H1 (cell line): ENCODE measurements around the gene KLHL29. TPM values are rescaled to one million over a fixed set of nuclear protein-coding genes. Genes with fewer than 3 reads are reported as not detected.

Source experiments
- CTCF ChIA-PET: fragments of 300-600 bp; sonication (Branson Sonifier 250); formaldehyde crosslinking; loops from one replicate; lab custom pipeline; 2021; ENCODE audit not compliant: partially characterized antibody; lab: Charles Lee
- POLR2A ChIA-PET: fragments of 300-600 bp; sonication (Branson Sonifier 250); formaldehyde crosslinking; loops from one replicate; lab custom pipeline; 2021; ENCODE audit warnings: inconsistent platforms; ENCODE audit not compliant: partially characterized antibody; lab: Charles Lee
- DNase-seq, 2 experiments: peaks; one replicate each; pipeline versions ENCODE4 v3.0.0 to v3.0.0-alpha.2; 2010 to 2022; ENCODE audit warnings: low spot score in 2 of 2, low read depth in 1 of 2, mixed read lengths in 1 of 2
- FAIRE-seq: peaks from 2 replicates; lab custom pipeline; 2011; peaks lifted over from hg19 to GRCh38; lab: Jason Lieb, UNC
- H2AFZ ChIP-seq: 2 replicates; pipeline ENCODE4 v1.8.1; 2012; ENCODE audit warnings: low read length, inconsistent platforms
- H2AK5ac ChIP-seq: 2 replicates; pipeline ENCODE4 v1.6.1; 2013; ENCODE audit warnings: low read depth, low read length
- H2BK120ac ChIP-seq: replicated peaks from 2 replicates; pipeline ENCODE3; 2013; ENCODE audit warnings: low read depth, low read length, inconsistent platforms
- H2BK12ac ChIP-seq: 2 replicates; pipeline ENCODE4 v1.6.1; 2013; ENCODE audit warnings: low read depth, low read length
- H2BK15ac ChIP-seq: 2 replicates; pipeline ENCODE4 v1.6.1; 2013; ENCODE audit warnings: low read length
- H2BK20ac ChIP-seq: 2 replicates; pipeline ENCODE4 v1.6.1; 2013; ENCODE audit warnings: low read length
- H2BK5ac ChIP-seq: 2 replicates; pipeline ENCODE4 v1.6.1; 2013; ENCODE audit warnings: low read depth, low read length
- H3K14ac ChIP-seq: 2 replicates; pipeline ENCODE4 v1.6.1; 2013; ENCODE audit warnings: inconsistent platforms; ENCODE audit not compliant: insufficient read length
- H3K18ac ChIP-seq: 2 replicates; pipeline ENCODE4 v1.6.1; 2013; ENCODE audit warnings: low read length; ENCODE audit errors: extremely low read depth
- H3K23ac ChIP-seq: 2 replicates; pipeline ENCODE4 v1.6.1; 2013; ENCODE audit warnings: inconsistent platforms; ENCODE audit not compliant: insufficient read length
- H3K23me2 ChIP-seq: 2 replicates; pipeline ENCODE4 v1.6.1; 2013; ENCODE audit warnings: low read depth, low read length
- H3K27ac ChIP-seq: 2 replicates; pipeline ENCODE4 v1.6.1; 2011; ENCODE audit warnings: low read depth, low read length, inconsistent platforms
- H3K27me3 ChIP-seq, 4 experiments: replicated peaks in 1 of 4; 1 replicate in 1 of 4; 2 replicates in 3 of 4; pipeline versions ENCODE4 v1.6.1 to v1.8.1; 2011 to 2013; ENCODE audit warnings: low read length in 3 of 4, mild to moderate bottlenecking in 3 of 4, inconsistent platforms in 2 of 4, mixed read lengths in 2 of 4, moderate library complexity in 1 of 4; ENCODE audit not compliant: control insufficient read depth in 3 of 4, insufficient read depth in 3 of 4; ENCODE audit errors: extremely low read depth in 1 of 4
- H3K36me3 ChIP-seq, 4 experiments: 2 replicates each; pipeline versions ENCODE4 v1.6.1 to v1.8.1; 2011 to 2013; ENCODE audit warnings: mild to moderate bottlenecking in 4 of 4, low read length in 3 of 4, moderate library complexity in 2 of 4, control low read depth in 1 of 4, inconsistent platforms in 1 of 4; ENCODE audit not compliant: insufficient read depth in 4 of 4, control insufficient read depth in 2 of 4
- H3K4ac ChIP-seq: replicated peaks from 2 replicates; pipeline ENCODE3; 2013; ENCODE audit warnings: low read length, low read depth, mixed read lengths, inconsistent platforms; ENCODE audit not compliant: insufficient read length
- H3K4me1 ChIP-seq, 4 experiments: replicated peaks in 1 of 4; 1 replicate in 1 of 4; 2 replicates in 3 of 4; pipeline versions ENCODE4 v1.6.1 to v1.8.1; 2011 to 2013; ENCODE audit warnings: low read length in 3 of 4, inconsistent platforms in 2 of 4, mixed read lengths in 1 of 4; ENCODE audit not compliant: insufficient read depth in 4 of 4, control insufficient read depth in 3 of 4
- H3K4me2 ChIP-seq, 2 experiments: 2 replicates each; pipeline versions ENCODE4 v1.6.1 to v1.8.1; 2011 to 2013; ENCODE audit warnings: low read depth in 2 of 2, low read length in 2 of 2, control low read depth in 1 of 2, inconsistent platforms in 1 of 2, mild to moderate bottlenecking in 1 of 2; ENCODE audit not compliant: insufficient read depth in 1 of 2
- H3K4me3 ChIP-seq, 4 experiments: fragments of 200-600, 300-600 bp in 1 of 4; sonication (generic), shearing (Covaris generic), sonication (Bioruptor Twin) in 1 of 4; 2 replicates each; pipeline versions ENCODE4 v1.5.1 to v1.8.1; 2011 to 2016; ENCODE audit warnings: low read length in 4 of 4, low read depth in 3 of 4, control low read depth in 2 of 4, inconsistent platforms in 2 of 4, mild to moderate bottlenecking in 2 of 4, mixed read lengths in 1 of 4, moderate library complexity in 1 of 4; ENCODE audit not compliant: insufficient read depth in 2 of 4; ENCODE audit errors: extremely low read depth in 1 of 4
- H3K56ac ChIP-seq: replicated peaks from 2 replicates; pipeline ENCODE3; 2013; ENCODE audit warnings: low read depth, mild to moderate bottlenecking, mixed read lengths, low read length, inconsistent platforms; ENCODE audit not compliant: insufficient read length
- H3K79me1 ChIP-seq: 2 replicates; pipeline ENCODE4 v1.6.1; 2013; ENCODE audit warnings: low read depth, low read length, control low read depth
- H3K79me2 ChIP-seq, 2 experiments: 2 replicates each; pipeline versions ENCODE4 v1.6.1 to v1.8.1; 2012 to 2013; ENCODE audit warnings: low read length in 2 of 2, mild to moderate bottlenecking in 2 of 2, inconsistent platforms in 1 of 2; ENCODE audit not compliant: insufficient read depth in 2 of 2, control insufficient read depth in 1 of 2
- H3K9ac ChIP-seq, 4 experiments: replicated peaks in 1 of 4; 1 replicate in 1 of 4; 2 replicates in 3 of 4; pipeline versions ENCODE4 v1.6.1 to v1.8.1; 2011 to 2013; ENCODE audit warnings: low read depth in 3 of 4, low read length in 3 of 4, control low read depth in 2 of 4, mild to moderate bottlenecking in 2 of 4, moderate library complexity in 2 of 4, inconsistent platforms in 1 of 4; ENCODE audit errors: extremely low read depth in 1 of 4
- H3K9me3 ChIP-seq, 2 experiments: 2 replicates each; pipeline versions ENCODE4 v1.6.1 to v1.8.1; 2012 to 2013; ENCODE audit warnings: mild to moderate bottlenecking in 2 of 2, moderate library complexity in 2 of 2, control low read depth in 1 of 2, inconsistent platforms in 1 of 2, low read depth in 1 of 2, low read length in 1 of 2, mixed read lengths in 1 of 2; ENCODE audit not compliant: insufficient read depth in 2 of 2
- H4K20me1 ChIP-seq, 2 experiments: replicated peaks in 1 of 2; 2 replicates each; pipeline versions ENCODE3 to v1.8.1; 2011 to 2013; ENCODE audit warnings: inconsistent platforms in 2 of 2, low read length in 2 of 2, mild to moderate bottlenecking in 1 of 2; ENCODE audit not compliant: insufficient read depth in 2 of 2, control insufficient read depth in 1 of 2
- H4K5ac ChIP-seq: 2 replicates; pipeline ENCODE4 v1.6.1; 2013; ENCODE audit warnings: low read length, low read depth, mixed read lengths, inconsistent platforms; ENCODE audit not compliant: insufficient read length
- H4K8ac ChIP-seq: 2 replicates; pipeline ENCODE4 v1.8.0; 2013; ENCODE audit warnings: mild to moderate bottlenecking, moderate library complexity, low read length, inconsistent platforms; ENCODE audit not compliant: insufficient read depth; ENCODE audit errors: extremely low read depth
- H4K91ac ChIP-seq: replicated peaks from 2 replicates; pipeline ENCODE3; 2013; ENCODE audit warnings: low read length, mixed read lengths, inconsistent platforms; ENCODE audit not compliant: insufficient read length
- ATF2 ChIP-seq: IDR thresholded peaks from 2 replicates; pipeline ENCODE4 v1.6.1; 2012; ENCODE audit warnings: low read length, inconsistent platforms
- BRCA1 ChIP-seq: IDR thresholded peaks from 2 replicates; pipeline ENCODE4 v1.6.1; 2012; ENCODE audit warnings: low read depth, low read length, improper control_type of control experiment
- FOSL1 ChIP-seq: IDR thresholded peaks from 2 replicates; pipeline ENCODE4 v1.6.1; 2011; ENCODE audit warnings: mild to moderate bottlenecking, low read depth, low read length, moderate library complexity; ENCODE audit not compliant: insufficient read depth
- GABPA ChIP-seq: IDR thresholded peaks from 2 replicates; pipeline ENCODE4 v1.6.1; 2011; ENCODE audit warnings: mild to moderate bottlenecking, low read length, moderate library complexity, borderline replicate concordance; ENCODE audit not compliant: insufficient read depth
- HDAC6 ChIP-seq: IDR thresholded peaks from one replicate; pipeline ENCODE4 v1.7.1; 2012; ENCODE audit warnings: low read depth, mild to moderate bottlenecking, inconsistent platforms, low read length, moderate library complexity
- PHF8 ChIP-seq: fragments of 200-600 bp; sonication (generic); conservative IDR thresholded peaks from 2 replicates; pipeline ENCODE4 v1.7.1; 2012; ENCODE audit warnings: low read depth, mild to moderate bottlenecking, inconsistent platforms, low read length, moderate library complexity
- SIN3A ChIP-seq, 2 experiments: IDR thresholded peaks in 1 of 2; conservative IDR thresholded peaks in 1 of 2; 2 replicates each; pipeline ENCODE4 v1.6.1; 2011 to 2012; ENCODE audit warnings: low read length in 2 of 2, improper control_type of control experiment in 1 of 2, low read depth in 1 of 2, mild to moderate bottlenecking in 1 of 2
- SIX5 ChIP-seq: IDR thresholded peaks from 2 replicates; pipeline ENCODE4 v1.6.1; 2011; ENCODE audit warnings: mild to moderate bottlenecking, low read depth, low read length
- TBP ChIP-seq: IDR thresholded peaks from 2 replicates; pipeline ENCODE4 v1.6.1; 2011; ENCODE audit warnings: low read depth, low read length, improper control_type of control experiment
- TCF12 ChIP-seq: IDR thresholded peaks from 2 replicates; pipeline ENCODE4 v1.6.1; 2011; ENCODE audit warnings: low read depth, mild to moderate bottlenecking, low read length
- ZNF274 ChIP-seq: IDR thresholded peaks from 2 replicates; pipeline ENCODE4 v1.7.0; 2012; ENCODE audit warnings: low read length, borderline replicate concordance; ENCODE audit errors: extremely low read depth
- WGBS, 2 experiments: shearing (Covaris generic) in 1 of 2; methylation state at CpG; one replicate each; pipeline versions ENCODE4 v1.1.6 to v1.1.7; 2013 to 2015; ENCODE audit warnings: low lambda C conversion rate in 2 of 2, mixed read lengths in 2 of 2, inconsistent platforms in 1 of 2, low coverage in 1 of 2, missing lambda C conversion rate in 1 of 2; ENCODE audit not compliant: insufficient replicate concordance in 2 of 2, insufficient coverage in 1 of 2, insufficient read length in 1 of 2; ENCODE audit errors: extremely low coverage in 1 of 2, missing lambda C conversion rate in 1 of 2; 5-methylcytosine and 5-hydroxymethylcytosine counted together
- polyA plus RNA-seq, 7 experiments: library from polyadenylated mRNA; depleted of rRNA in 3 of 7; stranded (reverse) in 5 of 7; unstranded in 2 of 7; fragments of >200 nt in 5 of 7; fragments of 200-250 nt in 2 of 7; gene quantifications; 1 replicate in 5 of 7; 2 replicates in 1 of 7; 4 replicates in 1 of 7; pipeline versions ENCODE4 v1.2.1 to v1.2.3, GENCODE V29; 2011 to 2013; ENCODE audit warnings: missing spikeins in 2 of 7, mixed read lengths in 2 of 7
- total RNA-seq: library from RNA; stranded (reverse); fragmentation: NEBNext Ultra II Directional; extraction: Animal tissue kit (Norgen Biotek cat#: 25700); gene quantifications from 2 replicates; pipeline ENCODE4 v1.2.1, GENCODE V29; 2021

KLHL29 gene
- total and polyA plus RNA-seq, 2 of the 8 experiments (the other 6 are each of a cell fraction or from before 2014, with no cell fraction given) = 1.1 to 4.7 TPM

DNA sequence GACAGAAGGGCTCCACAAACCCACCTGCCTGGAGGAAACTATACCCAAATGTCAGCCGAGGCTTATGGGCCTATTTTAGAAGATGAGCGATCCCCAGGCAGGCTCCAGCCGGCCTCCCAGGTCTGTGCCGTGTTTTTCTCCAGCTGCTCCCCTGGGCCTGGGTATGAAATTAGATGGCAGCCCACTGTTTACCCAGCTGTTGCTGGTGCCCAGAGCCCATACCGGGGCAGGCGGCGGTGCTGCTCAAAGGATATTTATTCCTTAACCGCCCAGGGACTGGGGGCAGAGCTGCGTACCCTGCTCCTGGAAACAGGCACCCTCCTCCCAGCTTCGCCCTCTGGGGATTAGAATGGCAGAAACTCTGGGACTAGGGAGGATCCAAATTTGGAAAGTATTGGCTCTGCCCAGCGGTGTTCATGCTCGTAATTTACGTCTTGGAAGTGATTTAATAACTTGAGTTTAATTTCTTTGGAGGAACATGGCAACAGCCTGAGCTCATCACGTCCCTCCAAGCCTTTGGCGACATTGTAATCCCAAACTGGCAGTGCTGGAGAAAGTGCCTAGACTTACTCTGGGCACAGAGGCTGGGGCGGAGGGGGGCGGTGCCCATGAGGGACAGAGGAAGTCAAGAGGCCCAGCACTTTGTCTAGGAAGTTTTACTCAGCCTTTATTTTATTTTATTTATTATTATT lies 199.2 kb downstream of the KLHL29 start:
- ChIA-PET POLR2A (interaction anchor here (0.8 to 0.9 kb wide), 2 partner anchors 12 to 13 kb away, joined by 3 read pairs; no protein-coding TSS in a partner anchor), CTCF (interaction anchor here (0.8 to 2.2 kb wide), 9 partner anchors 10 to 230 kb away, joined by 3 to 6 read pairs (median 4); no protein-coding TSS in a partner anchor)
- Histone ChIP-seq H2BK120ac (no peak overlapping the region), H3K18ac (no peak overlapping the region), H3K23me2 (no peaks in the 10 kb centered on the region), H2BK15ac (no peak overlapping the region), H3K56ac (no peak overlapping the region), H2AFZ (no peak overlapping the region), H3K9ac (no peak overlapping the region), H2BK12ac (no peak overlapping the region), H4K91ac (no peak overlapping the region), H2AK5ac (no peak overlapping the region), H3K23ac (no peak overlapping the region), H3K27me3 (no peaks in the 10 kb centered on the region), H3K27ac (no peak overlapping the region), H4K5ac (no peak overlapping the region), H3K4me3 (no peak overlapping the region), H3K79me2 (no peaks in the 10 kb centered on the region), H4K20me1 (no peaks in the 10 kb centered on the region), H4K8ac (no peak overlapping the region), H2BK20ac (no peak overlapping the region), H3K79me1 (no peaks in the 10 kb centered on the region), H3K9me3 (no peaks in the 10 kb centered on the region), H3K4ac (no peak overlapping the region), H3K14ac (no peak overlapping the region), H3K4me1 (peaks cover 0 to 3% (median 0%) of the 10 kb centered on the region in 4 experiments; a peak in 1 of 7 replicates), H2BK5ac (no peak overlapping the region), H3K4me2 (no peak overlapping the region), H3K36me3 (no peaks in the 10 kb centered on the region)
- TF ChIP-seq SIX5 = no peak
- TF ChIP-seq SIN3A (conservative IDR thresholded peaks at IDR 0.05 in 1 of 2, IDR thresholded peaks at IDR 0.05 in 1 of 2; ENCODE audit: low read depth in 1 of 2, low read length in 2 of 2) = no peak
- no peak for TF ChIP-seq ZNF274
- TF ChIP-seq GABPA = no peak
- no peak for TF ChIP-seq ATF2
- TF ChIP-seq FOSL1 = no peak
- no peak for TF ChIP-seq TCF12
- no peak for TF ChIP-seq HDAC6
- TF ChIP-seq PHF8 = no peak
- TF ChIP-seq BRCA1 = no peak
- no peak for TF ChIP-seq TBP
- WGBS, 2 experiments = 91% methylated on average over 17 of the region's 17 CpGs; no CpG with 5 or more reads in 1 of the 2 experiments
- DNase-seq (no peak), FAIRE-seq (no peak)
